H9 (cell line): Measurements from ENCODE around the gene RPLP2. TPM values are rescaled to one million over a fixed set of nuclear protein-coding genes. Genes with fewer than 3 reads are reported as not detected.

Experiments
- DNase-seq: peaks from one replicate; pipeline ENCODE4 v3.0.0-alpha.2; 2017
- H2AFZ ChIP-seq: one replicate; pipeline ENCODE4 v1.6.1; 2013; ENCODE audit warnings: mild to moderate bottlenecking, low read length, control low read depth, moderate library complexity
- H2AK5ac ChIP-seq: 2 replicates; pipeline ENCODE4 v1.6.1; 2013; ENCODE audit warnings: low read length, control low read depth, mixed read lengths; ENCODE audit not compliant: insufficient read length
- H2BK120ac ChIP-seq: one replicate; pipeline ENCODE4 v1.6.1; 2013; ENCODE audit warnings: low read depth, mild to moderate bottlenecking, low read length, control low read depth, inconsistent platforms; ENCODE audit not compliant: poor library complexity, severe bottlenecking
- H2BK12ac ChIP-seq: 2 replicates; pipeline ENCODE4 v1.6.1; 2013; ENCODE audit warnings: low read length, control low read depth, mixed read lengths, low read depth; ENCODE audit not compliant: insufficient read length
- H2BK15ac ChIP-seq: 2 replicates; pipeline ENCODE4 v1.6.1; 2013; ENCODE audit warnings: low read depth, low read length, control low read depth
- H2BK20ac ChIP-seq: one replicate; pipeline ENCODE4 v1.6.1; 2013; ENCODE audit warnings: low read depth, mild to moderate bottlenecking, low read length, control low read depth, inconsistent platforms; ENCODE audit not compliant: poor library complexity, severe bottlenecking
- H2BK5ac ChIP-seq: 2 replicates; pipeline ENCODE4 v1.6.1; 2013; ENCODE audit warnings: low read length, control low read depth, mixed read lengths; ENCODE audit not compliant: insufficient read length
- H3K14ac ChIP-seq: 2 replicates; pipeline ENCODE4 v1.6.1; 2013; ENCODE audit warnings: low read length, control low read depth; ENCODE audit not compliant: insufficient read depth
- H3K18ac ChIP-seq: 2 replicates; pipeline ENCODE4 v1.6.1; 2013; ENCODE audit warnings: low read depth, mild to moderate bottlenecking, mixed read lengths, low read length, control low read depth; ENCODE audit not compliant: insufficient read length
- H3K23ac ChIP-seq: 2 replicates; pipeline ENCODE4 v1.6.1; 2013; ENCODE audit warnings: low read length, control low read depth, mixed read lengths, low read depth; ENCODE audit not compliant: insufficient read length
- H3K23me2 ChIP-seq: 2 replicates; pipeline ENCODE4 v1.6.1; 2013; ENCODE audit warnings: low read depth, mild to moderate bottlenecking, mixed read lengths, low read length, control low read depth; ENCODE audit not compliant: insufficient read length, poor library complexity, severe bottlenecking
- H3K27ac ChIP-seq: 2 replicates; pipeline ENCODE4 v1.5.1; 2013; ENCODE audit warnings: low read length, control low read depth, mixed read lengths, low read depth; ENCODE audit not compliant: insufficient read length
- H3K27me3 ChIP-seq: 2 replicates; pipeline ENCODE4 v1.6.1; 2013; ENCODE audit warnings: low read length, control low read depth, inconsistent platforms; ENCODE audit not compliant: insufficient read depth
- H3K4ac ChIP-seq: 2 replicates; pipeline ENCODE4 v1.6.1; 2013; ENCODE audit warnings: low read depth, mild to moderate bottlenecking, control low read depth, inconsistent platforms, low read length, moderate library complexity
- H3K4me1 ChIP-seq: 2 replicates; pipeline ENCODE4 v1.6.1; 2013; ENCODE audit warnings: low read length, control low read depth, inconsistent platforms; ENCODE audit not compliant: insufficient read depth
- H3K4me2 ChIP-seq: 2 replicates; pipeline ENCODE4 v1.6.1; 2013; ENCODE audit warnings: low read length, control low read depth, mixed read lengths; ENCODE audit not compliant: insufficient read length, insufficient read depth
- H3K56ac ChIP-seq: 2 replicates; pipeline ENCODE4 v1.6.1; 2013; ENCODE audit warnings: low read depth, mild to moderate bottlenecking, mixed read lengths, low read length, control low read depth; ENCODE audit not compliant: insufficient read length
- H3K79me1 ChIP-seq: 2 replicates; pipeline ENCODE4 v1.6.1; 2013; ENCODE audit warnings: low read depth, mild to moderate bottlenecking, moderate library complexity, low read length, control low read depth, inconsistent platforms; ENCODE audit not compliant: insufficient read depth, poor library complexity, severe bottlenecking
- H3K79me2 ChIP-seq: 2 replicates; pipeline ENCODE4 v1.6.1; 2013; ENCODE audit warnings: low read length, control low read depth, inconsistent platforms; ENCODE audit not compliant: insufficient read depth
- H3K9ac ChIP-seq: 2 replicates; pipeline ENCODE4 v1.6.1; 2013; ENCODE audit warnings: low read length, control low read depth, mixed read lengths; ENCODE audit not compliant: insufficient read length; ENCODE audit errors: extremely low read depth
- H3K9me3 ChIP-seq: one replicate; pipeline ENCODE4 v1.6.1; 2013; ENCODE audit warnings: low read depth, low read length, inconsistent platforms; ENCODE audit not compliant: control insufficient read depth
- H3T11ph ChIP-seq: one replicate; pipeline ENCODE4 v1.6.1; 2013; ENCODE audit warnings: mild to moderate bottlenecking, low read length, control low read depth, inconsistent platforms
- H4K20me1 ChIP-seq: one replicate; pipeline ENCODE4 v1.6.1; 2013; ENCODE audit not compliant: control insufficient read depth, insufficient read length, insufficient read depth
- H4K5ac ChIP-seq: 2 replicates; pipeline ENCODE4 v1.6.1; 2013; ENCODE audit warnings: low read depth, mild to moderate bottlenecking, mixed read lengths, low read length, control low read depth; ENCODE audit not compliant: insufficient read length
- H4K8ac ChIP-seq: replicated peaks from 2 replicates; pipeline ENCODE4 v1.6.1; 2013; ENCODE audit warnings: low read length, control low read depth, mixed read lengths, low read depth; ENCODE audit not compliant: insufficient read length
- H4K91ac ChIP-seq: 2 replicates; pipeline ENCODE4 v1.6.1; 2013; ENCODE audit warnings: low read depth, mild to moderate bottlenecking, moderate library complexity, mixed read lengths, low read length, control low read depth; ENCODE audit not compliant: insufficient read length
- H3K27ac Mint-ChIP-seq, 3 experiments: 2 replicates in 2 of 3; 3 replicates in 1 of 3; pipeline ENCODE4 v1.8.0; 2020 to 2021; ENCODE audit warnings: mixed read lengths in 3 of 3, mild to moderate bottlenecking in 1 of 3, moderate library complexity in 1 of 3
- H3K27me3 Mint-ChIP-seq: 2 replicates; pipeline ENCODE4 v1.8.0; 2021; ENCODE audit warnings: low read depth, mild to moderate bottlenecking, moderate library complexity, mixed read lengths
- H3K36me3 Mint-ChIP-seq, 3 experiments: 2 replicates in 2 of 3; 3 replicates in 1 of 3; pipeline ENCODE4 v1.8.0; 2020 to 2021; ENCODE audit warnings: low read depth in 3 of 3, mixed read lengths in 3 of 3; ENCODE audit not compliant: insufficient read depth in 1 of 3
- H3K4me1 Mint-ChIP-seq, 2 experiments: 2 replicates each; pipeline ENCODE4 v1.8.0; 2020; ENCODE audit warnings: mixed read lengths in 2 of 2
- H3K4me3 Mint-ChIP-seq, 2 experiments: 2 replicates in 1 of 2; 3 replicates in 1 of 2; pipeline ENCODE4 v1.8.0; 2020 to 2021; ENCODE audit warnings: mild to moderate bottlenecking in 2 of 2, mixed read lengths in 2 of 2, moderate library complexity in 1 of 2
- H3K9me3 Mint-ChIP-seq, 2 experiments: 2 replicates in 1 of 2; 3 replicates in 1 of 2; pipeline ENCODE4 v1.8.0; 2020; ENCODE audit warnings: mild to moderate bottlenecking in 2 of 2, mixed read lengths in 2 of 2, moderate library complexity in 1 of 2
- whole genome bisulfite sequencing: extraction: QIAGEN DNeasy Blood & Tissue Kit; methylation state at CpG from one replicate; pipeline ENCODE4 v1.1.7; 2013; ENCODE audit warnings: missing lambda C conversion rate, low lambda C conversion rate, mixed read lengths; ENCODE audit not compliant: insufficient read length; ENCODE audit errors: extremely low coverage; 5-methylcytosine and 5-hydroxymethylcytosine counted together
- total RNA-seq: library from RNA; stranded (reverse); gene quantifications from 2 replicates; pipeline ENCODE4 v1.2.1, GENCODE V29; 2021
- TF ChIP-seq, protein P1 (sequence below): fragments of 200-600 bp; sonication (generic); conservative IDR thresholded peaks from 3 replicates; pipeline ENCODE4 v1.8.0; 2021; ENCODE audit warnings: antibody characterized with exemption, mild to moderate bottlenecking

The RPLP2 gene
- total RNA-seq, 1 experiment from 2014 or later: 2,138 TPM

- peaks cover 9% of the 10 kb centered on the region for H3K79me1 ChIP-seq
- no peaks in the 10 kb centered on the region for H3K9me3 Mint-ChIP-seq
- no peaks in the 10 kb centered on the region for H3K4me1 ChIP-seq
- no peaks in the 10 kb centered on the region for H4K20me1 ChIP-seq
- H3K27me3 Mint-ChIP-seq: no peaks in the 10 kb centered on the region
- no peak overlapping the region for H3K4ac ChIP-seq
- no peak overlapping the region for H2AFZ ChIP-seq
- H3K9me3 ChIP-seq: no peaks in the 10 kb centered on the region
- no CpG with 5 or more reads among the region's 55 CpGs for WGBS
- TF ChIP-seq, protein P1, sequence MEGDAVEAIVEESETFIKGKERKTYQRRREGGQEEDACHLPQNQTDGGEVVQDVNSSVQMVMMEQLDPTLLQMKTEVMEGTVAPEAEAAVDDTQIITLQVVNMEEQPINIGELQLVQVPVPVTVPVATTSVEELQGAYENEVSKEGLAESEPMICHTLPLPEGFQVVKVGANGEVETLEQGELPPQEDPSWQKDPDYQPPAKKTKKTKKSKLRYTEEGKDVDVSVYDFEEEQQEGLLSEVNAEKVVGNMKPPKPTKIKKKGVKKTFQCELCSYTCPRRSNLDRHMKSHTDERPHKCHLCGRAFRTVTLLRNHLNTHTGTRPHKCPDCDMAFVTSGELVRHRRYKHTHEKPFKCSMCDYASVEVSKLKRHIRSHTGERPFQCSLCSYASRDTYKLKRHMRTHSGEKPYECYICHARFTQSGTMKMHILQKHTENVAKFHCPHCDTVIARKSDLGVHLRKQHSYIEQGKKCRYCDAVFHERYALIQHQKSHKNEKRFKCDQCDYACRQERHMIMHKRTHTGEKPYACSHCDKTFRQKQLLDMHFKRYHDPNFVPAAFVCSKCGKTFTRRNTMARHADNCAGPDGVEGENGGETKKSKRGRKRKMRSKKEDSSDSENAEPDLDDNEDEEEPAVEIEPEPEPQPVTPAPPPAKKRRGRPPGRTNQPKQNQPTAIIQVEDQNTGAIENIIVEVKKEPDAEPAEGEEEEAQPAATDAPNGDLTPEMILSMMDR: peak; percentile 19; the same call in 1 of the 3 replicates
- no peak for DNase-seq
- H2BK120ac ChIP-seq: no peak overlapping the region
- peaks cover 16% of the 10 kb centered on the region for H3K23me2 ChIP-seq
- no peak overlapping the region for H4K91ac ChIP-seq
- peaks cover 11 to 28% of the 10 kb centered on the region in 2 experiments for H3K4me1 Mint-ChIP-seq
- no peak overlapping the region for H2BK12ac ChIP-seq
- no peak overlapping the region for H4K5ac ChIP-seq
- no peak overlapping the region for H2BK20ac ChIP-seq
- peak overlapping the region; percentile 91 to 98 for H3K4me3 Mint-ChIP-seq
- peaks cover 29 to 40% (median 29%) of the 10 kb centered on the region in 3 experiments for H3K36me3 Mint-ChIP-seq
- H3K9ac ChIP-seq: peak overlapping the region; percentile 61
- H3K18ac ChIP-seq: no peak overlapping the region
- peak overlapping the region; percentile 47; the same call in 1 of the 2 replicates for H3K14ac ChIP-seq
- H2AK5ac ChIP-seq: no peak overlapping the region
- H4K8ac ChIP-seq: no peak overlapping the region
- no peak overlapping the region for H3T11ph ChIP-seq
- no peak overlapping the region for H2BK5ac ChIP-seq
- H3K27ac ChIP-seq: no peak overlapping the region
- H3K4me2 ChIP-seq: peak overlapping the region; percentile 57
- H2BK15ac ChIP-seq: no peak overlapping the region
- peaks cover 10% of the 10 kb centered on the region; the same call in 1 of the 2 replicates for H3K79me2 ChIP-seq
- H3K23ac ChIP-seq: no peak overlapping the region
- H3K27me3 ChIP-seq: no peaks in the 10 kb centered on the region
- H3K56ac ChIP-seq: no peak overlapping the region
- H3K27ac Mint-ChIP-seq: peak overlapping the region in 2 of 3 experiments; percentile 87 to 99; a peak in 4 of 7 replicates
Measured at GRCh38 chr11:810040-810567, 337 bp downstream of the RPLP2 start.
